NCI-H748 (cell line): Measurements from ENCODE around the gene SLC8B1.

Source experiments
- DNase-seq: peaks from one replicate; lab custom pipeline; 2025; ENCODE audit not compliant: unreplicated experiment; lab: John Stamatoyannopoulos, UW

SLC8B1 gene

GRCh38 chr12:113296557-113297213, 38.2 kb downstream of the SLC8B1 start:
- DNase-seq = no peak

GRCh38 chr12:113295886-113296556, 38.9 kb downstream of the SLC8B1 start:
- DNase-seq = no peak

GRCh38 chr12:113293100-113293499, 41.8 kb downstream of the SLC8B1 start:
- DNase-seq = no peak

GRCh38 chr12:113292547-113292946, 42.4 kb downstream of the SLC8B1 start:
- DNase-seq = no peak

- DNase-seq = no peak
These were observed 42.8 kb downstream of the SLC8B1 start for GRCh38 chr12:113292091-113292490.

GRCh38 chr12:113291586-113291985, 43.3 kb downstream of the SLC8B1 start:
- DNase-seq = no peak

GRCh38 chr12:113290506-113290905, 44.4 kb downstream of the SLC8B1 start:
- no peak for DNase-seq

- no peak for DNase-seq
These were observed 45.5 kb downstream of the SLC8B1 start for GRCh38 chr12:113289361-113289760.

- DNase-seq = peak; percentile 14
These were observed 47.0 kb downstream of the SLC8B1 start for GRCh38 chr12:113287899-113288282.

- DNase-seq = no peak
These were observed 47.6 kb downstream of the SLC8B1 start for GRCh38 chr12:113287146-113287898.

- no peak for DNase-seq
These were observed 48.2 kb downstream of the SLC8B1 start for GRCh38 chr12:113286712-113287111.

GRCh38 chr12:113285679-113286610, 49.0 kb downstream of the SLC8B1 start:
- no peak for DNase-seq

- DNase-seq = no peak
These were observed 50.2 kb downstream of the SLC8B1 start for GRCh38 chr12:113284751-113285150.

- no peak for DNase-seq
These were observed 56.3 kb downstream of the SLC8B1 start for GRCh38 chr12:113278633-113279032.

- DNase-seq = no peak
These were observed 56.8 kb downstream of the SLC8B1 start for GRCh38 chr12:113278141-113278540.

GRCh38 chr12:113277511-113277910, 57.4 kb downstream of the SLC8B1 start:
- DNase-seq = no peak

GRCh38 chr12:113276946-113277500, 57.9 kb downstream of the SLC8B1 start:
- DNase-seq = no peak

- no peak for DNase-seq
These were observed 58.6 kb downstream of the SLC8B1 start for GRCh38 chr12:113276306-113276705.

- no peak for DNase-seq
These were observed 60.1 kb downstream of the SLC8B1 start for GRCh38 chr12:113274848-113275247.

GRCh38 chr12:113273053-113273725, 61.7 kb downstream of the SLC8B1 start:
- DNase-seq = no peak
